ENCODE measurements around the gene ADAMTS17. TPM values are rescaled to one million over a fixed set of nuclear protein-coding genes. Genes with fewer than 3 reads are reported as not detected.

ADAMTS17 gene
- total RNA-seq, 1 experiment from 2014 or later: 1.8 TPM

GRCh38 chr15:100041127-100041828 lies 300.5 kb downstream of the ADAMTS17 start:
- no peak for DNase-seq (ENCODE audit: low spot score)
- CTCF ChIA-PET: no interaction called here

More at GRCh38 chr15:100041127-100041828, 300.5 kb downstream of the ADAMTS17 start:
- Mint-ChIP-seq H3K9me3 (peaks cover 2% of the 10 kb centered on the region), H3K36me3 (peaks cover 3% of the 10 kb centered on the region), H3K4me3 (no peak overlapping the region), H3K4me1 (peaks cover 5% of the 10 kb centered on the region; the same call in 1 of the 2 replicates), H3K27me3 (ENCODE audit: low read depth) (no peaks in the 10 kb centered on the region), H3K27ac (no peak overlapping the region)
- ATAC-seq: no peak
- TF ChIP-seq IRF2 (CRISPR knock-in tag; IDR thresholded peaks at IDR 0.05; ENCODE audit: borderline replicate concordance, low read depth) (no peak), JUN (CRISPR knock-in tag; IDR thresholded peaks at IDR 0.05) (no peak), PRRX2 (CRISPR knock-in tag; IDR thresholded peaks at IDR 0.05) (no peak), ZNF425 (CRISPR knock-in tag; conservative IDR thresholded peaks at IDR 0.05) (no peak), ZNF317 (CRISPR knock-in tag; IDR thresholded peaks at IDR 0.05; ENCODE audit: borderline replicate concordance, low read depth) (no peak), FOXP4 (CRISPR knock-in tag; IDR thresholded peaks at IDR 0.05) (no peak), HMGA2 (CRISPR knock-in tag; IDR thresholded peaks at IDR 0.05) (no peak), PREB (CRISPR knock-in tag; IDR thresholded peaks at IDR 0.05; ENCODE audit: borderline replicate concordance) (no peak), FOXP1 (CRISPR knock-in tag; IDR thresholded peaks at IDR 0.05; ENCODE audit: borderline replicate concordance) (no peak), NFATC4 (CRISPR knock-in tag; IDR thresholded peaks at IDR 0.05) (no peak), NFYB (CRISPR knock-in tag; conservative IDR thresholded peaks at IDR 0.05; ENCODE audit: low read depth) (no peak), GTF2I (CRISPR knock-in tag; conservative IDR thresholded peaks at IDR 0.05) (no peak), STAT6 (CRISPR knock-in tag; conservative IDR thresholded peaks at IDR 0.05; ENCODE audit: low read depth) (no peak), ARID4B (CRISPR knock-in tag; IDR thresholded peaks at IDR 0.05; ENCODE audit: borderline replicate concordance) (no peak), ZNF671 (CRISPR knock-in tag; IDR thresholded peaks at IDR 0.05) (no peak), AR (CRISPR knock-in tag; IDR thresholded peaks at IDR 0.05) (no peak), ZNF416 (CRISPR knock-in tag; IDR thresholded peaks at IDR 0.05) (no peak), ZBTB43 (CRISPR knock-in tag; IDR thresholded peaks at IDR 0.05) (no peak)
- POLR2A ChIA-PET: no interaction called here
